Stomach (tissue), 4 donors: ENCODE data around the gene SLC35E2B.

Experiments
- CTCF ChIP-seq, 7 experiments: fragments of 450-650 bp in 4 of 7; fragments of 200-600 bp in 3 of 7; sonication (generic) in 3 of 7; IDR thresholded peaks; one replicate each; pipeline ENCODE4 v1.5.1; 2016 to 2019; ENCODE audit warnings: antibody characterized with exemption in 7 of 7, control low read depth in 2 of 7, mild to moderate bottlenecking in 1 of 7
- POLR2A ChIP-seq, 4 donors: fragments of 450-650 bp; IDR thresholded peaks; one replicate each; pipeline ENCODE4 v1.6.1; 2016; ENCODE audit warnings: antibody characterized with exemption in 4 of 4, control low read depth in 2 of 4, mild to moderate bottlenecking in 1 of 4, moderate library complexity in 1 of 4
- POLR2AphosphoS5 ChIP-seq, 3 donors: sonication (generic); formaldehyde crosslinking; IDR thresholded peaks; one replicate each; pipeline ENCODE4 v1.6.1; 2016; ENCODE audit warnings: antibody characterized with exemption in 3 of 3

DNA sequence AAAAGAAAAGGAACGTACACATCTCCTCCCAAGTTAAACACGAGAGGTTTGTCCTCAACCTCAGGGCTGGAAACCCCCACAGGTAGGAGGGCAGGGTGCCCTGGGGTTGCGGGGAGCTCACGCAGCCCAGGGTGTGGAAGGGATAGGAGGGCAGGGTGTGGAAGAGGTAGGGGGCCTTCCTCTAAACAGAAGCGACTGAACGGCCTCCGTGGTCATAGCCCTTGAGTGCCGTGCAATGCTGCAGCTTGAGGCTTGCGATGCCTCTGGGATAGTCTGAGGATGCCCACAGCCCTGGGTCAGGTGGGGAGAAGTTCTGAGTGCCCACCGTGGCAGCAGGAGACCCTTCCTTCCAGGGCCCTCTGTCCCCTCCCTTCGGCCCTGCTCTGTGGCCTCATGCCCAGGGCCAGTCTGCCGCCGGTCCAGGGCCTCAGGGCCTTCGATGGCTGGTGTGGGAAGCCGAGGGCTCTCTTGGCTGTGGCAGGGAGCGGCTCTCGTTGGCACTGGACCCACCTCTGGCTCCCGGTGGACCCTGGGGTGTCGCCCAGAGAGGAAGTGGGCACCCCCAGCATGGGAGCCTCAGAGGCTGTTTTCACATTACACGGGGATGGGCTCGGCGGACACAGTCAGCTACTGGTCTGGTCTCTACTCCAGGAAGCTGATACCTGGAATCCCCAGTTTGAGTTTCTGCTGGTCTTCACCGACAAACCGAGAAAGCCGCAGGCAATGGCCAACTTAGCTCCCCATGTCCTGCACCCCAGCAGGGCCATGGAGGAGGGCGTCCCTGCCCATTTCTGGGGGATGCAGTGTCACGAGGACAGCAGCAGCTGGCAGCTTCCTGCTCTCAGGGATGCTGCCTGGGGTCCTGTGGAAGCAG lies 27.4 kb downstream of the SLC35E2B start:
- TF ChIP-seq CTCF (IDR thresholded peaks at IDR 0.05) (no peak), POLR2AphosphoS5 (IDR thresholded peaks at IDR 0.05) (no peak), POLR2A (IDR thresholded peaks at IDR 0.05) (no peak)
